Lung microvascular endothelial cell (primary cell): ENCODE measurements around the gene S100A8. TPM values are rescaled to one million over a fixed set of nuclear protein-coding genes. Genes with fewer than 3 reads are reported as not detected.
"Not testable (repeated sequence)": the region's sequence is repeated elsewhere in the genome, so short reads cannot be mapped to it uniquely, and the experiment has no call there.

Experiments
- DNase-seq, 2 donors: peaks; one replicate each; pipeline versions ENCODE4 v3.0.0 to v3.0.0-alpha.2; 2010; ENCODE audit warnings: low read depth in 2 of 2
- total RNA-seq: library from RNA; depleted of rRNA; stranded (reverse); fragments of >200 nt; gene quantifications from 2 replicates; pipeline ENCODE4 v1.2.1, GENCODE V29; 2014

The S100A8 gene
- total RNA-seq, 1 donor from 2014 or later = not detected

DNA sequence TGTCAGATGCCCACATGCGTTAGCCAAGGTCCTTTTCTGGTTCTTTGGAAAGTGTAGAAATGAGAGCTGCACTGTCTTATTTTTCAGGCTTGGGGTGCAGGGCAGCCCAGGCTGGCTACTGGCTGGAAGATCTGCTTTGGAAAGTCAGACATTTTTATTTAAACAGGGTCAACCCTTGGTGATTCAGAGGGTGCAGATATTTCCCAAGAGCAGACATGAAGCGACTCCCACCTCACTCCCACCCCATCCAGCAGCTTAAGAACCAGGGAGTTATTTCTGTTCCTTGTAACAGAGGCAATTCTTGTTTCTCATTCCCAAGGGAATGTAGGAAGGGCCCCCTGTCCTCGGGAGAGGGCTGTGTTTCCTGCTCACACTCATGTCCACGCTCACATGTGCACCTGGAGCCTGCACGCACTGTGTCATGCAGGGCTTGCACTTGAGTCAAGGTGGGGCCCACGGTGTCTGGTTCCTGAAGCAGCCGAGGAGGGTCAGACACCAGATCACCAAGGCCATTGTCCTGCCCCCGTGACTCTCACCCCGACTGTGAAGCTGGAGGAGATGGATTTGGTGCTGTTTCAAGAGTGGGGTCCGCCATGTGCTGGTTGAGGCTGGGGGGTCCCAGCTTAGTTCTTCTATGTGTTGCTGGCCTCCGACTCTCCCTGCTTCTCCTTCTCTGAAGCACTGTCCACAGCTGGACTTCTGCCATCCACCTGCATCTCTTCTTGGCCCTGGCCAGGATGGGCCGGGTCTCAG, 26.4 kb upstream of the S100A8 start:
- DNase-seq = no peak

DNA sequence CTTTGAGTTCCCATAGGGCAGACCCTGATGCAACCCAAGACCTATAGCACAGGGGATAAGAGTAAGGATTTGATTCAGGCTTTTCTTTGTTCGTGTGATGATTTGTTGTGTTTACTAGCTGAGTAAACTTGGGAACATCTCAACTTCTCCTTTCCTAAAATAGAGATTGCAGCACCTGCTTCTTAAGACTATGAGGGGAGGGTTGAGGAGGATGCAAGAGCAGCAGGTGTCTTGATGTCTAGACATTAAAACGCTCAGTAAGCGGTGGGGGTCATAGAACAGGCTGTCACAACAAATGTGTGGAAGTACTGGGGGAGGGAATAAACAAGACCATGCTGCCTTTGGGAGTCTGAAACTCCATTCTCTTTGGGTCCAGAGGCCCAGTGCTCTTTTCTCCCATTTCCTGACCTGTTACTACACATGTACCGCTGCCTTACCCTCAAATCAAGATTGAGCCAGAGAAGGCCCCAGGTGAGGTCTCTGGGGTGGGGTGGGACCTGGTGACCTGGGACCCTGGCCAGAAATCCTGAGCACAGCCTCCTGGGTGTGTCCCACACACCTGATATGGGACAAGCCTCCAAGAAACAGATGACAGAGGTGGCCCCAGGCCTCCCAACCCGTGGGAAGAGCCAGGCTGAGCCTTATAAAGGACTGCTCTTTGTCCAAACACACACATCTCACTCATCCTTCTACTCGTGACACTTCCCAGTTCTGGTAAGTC, 25.1 kb upstream of the S100A8 start, which contains the start of gene S100A7A:
Gene S100A7A, plus strand, starts transcription at position 671 of the 721 bp plus-strand sequence. CDS start 1,563 bp downstream, outside the sequence.
- DNase-seq = no peak

DNA sequence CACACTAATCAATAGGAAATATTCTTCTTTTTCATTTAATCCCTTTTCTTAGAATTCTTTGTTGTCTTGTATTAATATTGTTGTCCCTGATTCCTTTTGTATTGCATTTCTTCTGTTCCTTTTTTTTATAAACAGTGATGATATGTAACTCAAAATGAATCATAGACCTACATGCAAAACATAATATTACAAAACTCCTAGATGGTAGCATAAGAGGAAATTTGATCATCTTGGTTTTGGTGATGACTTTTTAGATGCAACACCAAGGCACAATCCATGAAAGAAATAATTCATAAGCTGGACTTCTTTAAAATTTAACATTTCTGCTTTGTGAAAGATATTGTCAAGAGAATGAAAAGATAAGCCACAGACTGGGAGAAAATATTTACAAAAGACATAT, 23.1 kb upstream of the S100A8 start:
- not testable (repeated sequence) for DNase-seq

DNA sequence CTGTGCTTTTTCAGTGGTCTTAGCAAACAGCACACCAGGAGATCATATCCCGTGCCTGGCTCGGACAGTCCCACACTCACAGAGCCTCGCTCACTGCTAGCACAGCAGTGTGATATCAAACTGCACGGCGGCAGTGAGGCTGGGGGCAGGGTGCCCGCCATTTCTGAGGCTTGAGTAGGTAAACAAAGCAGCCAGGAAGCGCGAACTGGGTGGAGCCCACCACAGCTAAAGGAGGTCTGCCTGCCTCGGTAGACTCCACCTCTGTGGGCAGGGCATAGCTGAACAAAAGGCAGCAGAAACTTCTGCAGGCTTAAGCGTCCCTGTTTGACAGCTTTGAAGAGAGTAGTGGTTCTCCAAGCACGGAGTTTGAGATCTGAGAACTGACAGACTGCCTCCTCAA, 16.4 kb upstream of the S100A8 start:
- not testable (repeated sequence) for DNase-seq

DNA sequence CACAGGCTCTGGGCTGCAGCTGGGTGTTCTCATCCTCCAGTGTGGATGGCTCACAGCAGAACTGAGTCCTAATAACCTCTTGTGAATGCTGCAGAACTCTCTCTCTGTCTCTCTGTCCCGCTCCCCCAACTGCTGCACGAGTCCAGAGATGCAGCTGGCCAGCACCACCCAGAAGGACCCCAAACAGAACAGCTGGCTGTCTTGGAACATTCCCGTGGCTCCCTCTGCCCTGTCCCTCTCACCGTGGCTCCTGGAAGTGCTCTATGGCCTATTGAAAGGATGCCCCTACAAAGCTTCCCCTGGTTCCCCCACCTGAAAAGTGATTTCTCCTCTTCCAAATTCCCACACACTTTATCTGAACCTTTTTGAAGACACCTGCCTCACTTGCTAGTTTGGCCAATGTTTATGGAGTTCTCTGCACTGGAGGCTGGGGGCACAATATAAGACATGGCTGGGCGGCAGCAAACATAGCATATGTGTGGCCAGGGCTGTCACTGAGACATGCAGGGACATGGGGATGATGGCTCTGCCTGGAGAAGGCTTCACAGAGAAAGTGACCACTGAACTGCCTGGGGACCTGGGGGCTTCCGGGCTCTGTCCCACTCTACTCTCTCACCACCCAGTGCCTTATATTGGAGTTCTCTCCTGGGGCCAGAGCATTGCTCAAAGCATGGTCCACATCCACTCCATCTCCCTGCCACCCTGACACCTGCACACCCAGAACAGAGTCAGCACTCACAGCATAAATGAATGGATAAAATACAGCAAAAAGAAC, 15.1 kb upstream of the S100A8 start:
- DNase-seq = not testable (repeated sequence)

DNA sequence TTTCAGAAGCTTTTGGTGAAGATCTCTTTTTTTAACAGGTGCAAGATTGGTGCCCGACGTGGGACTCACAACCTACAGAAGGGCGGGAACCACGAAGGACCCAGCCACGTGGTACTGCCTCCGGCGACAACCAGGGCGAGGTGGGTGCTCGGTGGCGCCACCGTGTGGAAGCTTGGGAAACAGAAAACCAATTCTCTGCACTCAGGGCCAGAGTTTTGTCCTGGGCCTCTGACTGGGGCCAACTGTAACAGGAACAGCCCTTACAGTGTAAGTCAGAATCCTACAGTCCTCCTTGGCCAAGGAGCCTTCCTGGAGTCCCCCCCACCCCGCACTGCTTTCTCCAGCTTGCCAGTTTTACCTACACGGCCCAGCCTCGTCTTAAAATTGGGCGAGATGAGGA, 13.9 kb upstream of the S100A8 start:
- peak; percentile 4 to 7 for DNase-seq

DNA sequence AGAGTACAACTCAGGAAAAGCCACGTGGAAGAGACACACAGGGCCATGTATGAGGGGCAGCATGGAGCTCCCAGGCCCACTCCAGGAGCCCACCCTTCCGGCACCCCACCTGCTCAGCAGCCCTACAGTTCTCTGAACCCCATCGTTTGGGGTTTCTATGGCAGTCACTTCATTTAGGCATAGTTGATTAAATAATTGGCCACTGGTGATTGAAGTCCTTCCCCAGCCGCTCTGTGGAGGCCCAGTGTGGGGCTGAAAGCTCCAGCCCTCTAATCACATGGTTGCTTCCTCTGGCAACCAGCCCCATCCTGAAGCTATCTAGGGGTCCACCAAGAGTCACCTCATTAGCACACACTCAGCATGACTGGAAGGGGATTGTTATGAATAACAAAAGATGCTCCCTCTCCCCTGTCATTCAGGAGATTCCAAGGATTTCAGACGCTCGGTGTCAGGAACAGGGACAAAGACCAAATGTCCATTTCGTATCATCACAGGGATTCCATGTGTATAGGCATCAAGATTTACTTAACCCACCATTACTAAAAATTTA, 13.3 kb upstream of the S100A8 start:
- DNase-seq = no peak

DNA sequence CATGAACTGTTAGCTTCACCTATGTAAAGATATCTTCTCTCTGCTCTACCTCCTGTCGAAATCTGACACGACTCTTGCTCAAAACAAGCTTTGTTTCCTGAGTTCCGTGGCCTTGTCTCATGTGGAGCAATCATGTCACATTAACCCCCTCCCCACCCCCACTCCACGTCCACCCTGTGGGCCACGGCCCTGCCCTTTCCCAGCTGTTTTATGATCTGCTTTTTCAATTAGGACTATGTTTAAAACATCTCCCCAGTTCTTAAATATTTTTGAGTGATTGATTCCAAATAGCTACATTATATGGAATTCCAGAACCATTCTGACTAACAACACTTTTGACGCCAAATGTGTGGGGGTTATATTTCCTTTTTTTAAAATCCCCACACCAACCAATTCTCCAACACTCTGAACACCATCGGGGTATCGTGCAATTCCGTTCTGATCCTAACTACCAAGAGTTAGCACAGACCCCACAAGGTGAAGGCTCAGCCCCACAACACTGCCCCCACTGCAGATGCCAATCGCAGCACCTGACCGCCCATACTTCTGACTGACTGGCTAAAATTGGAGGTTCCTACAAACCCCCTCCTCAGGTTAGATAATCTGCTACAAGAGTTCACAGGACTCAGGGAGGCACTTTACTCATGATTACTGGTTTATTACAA, 12.7 kb upstream of the S100A8 start:
- DNase-seq = no peak

DNA sequence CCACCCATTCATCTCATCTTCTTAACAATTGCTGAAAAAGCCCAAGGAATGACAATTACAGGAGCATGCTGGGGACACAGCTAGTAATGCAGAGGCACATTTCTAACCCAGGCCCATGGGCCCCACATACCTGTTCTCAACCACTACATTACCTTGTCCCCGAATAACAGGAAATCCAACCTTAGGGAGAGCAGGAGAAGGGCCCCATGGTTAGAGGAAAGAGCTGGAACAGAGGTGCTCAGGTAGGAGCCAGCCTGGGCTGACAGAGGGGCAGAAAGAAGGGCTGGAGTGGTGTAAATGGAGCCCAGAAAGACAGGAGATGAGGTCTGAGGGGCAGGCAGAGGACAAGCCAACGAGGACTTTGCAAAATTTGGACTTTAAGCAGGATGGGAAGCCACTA, 11.4 kb upstream of the S100A8 start:
- no peak for DNase-seq

DNA sequence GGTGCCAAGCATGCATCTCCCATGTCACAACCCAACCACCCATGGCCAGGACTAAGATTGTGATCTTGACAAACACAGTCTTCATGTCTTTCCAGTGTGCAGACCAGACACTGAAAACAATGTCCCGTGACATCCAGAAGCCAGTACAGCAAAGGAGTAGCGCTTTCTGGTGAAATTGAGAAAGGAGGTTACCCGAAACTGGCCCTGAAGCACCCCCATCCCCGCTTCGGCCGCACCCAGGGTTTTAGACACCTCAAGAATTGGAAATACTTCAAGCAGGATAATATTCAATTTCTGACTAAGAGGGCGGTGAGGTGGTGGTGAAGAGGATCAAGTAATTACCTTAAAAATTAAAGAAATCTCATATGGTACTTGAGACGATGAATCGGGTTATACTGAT, 10.6 kb upstream of the S100A8 start:
- no peak for DNase-seq

DNA sequence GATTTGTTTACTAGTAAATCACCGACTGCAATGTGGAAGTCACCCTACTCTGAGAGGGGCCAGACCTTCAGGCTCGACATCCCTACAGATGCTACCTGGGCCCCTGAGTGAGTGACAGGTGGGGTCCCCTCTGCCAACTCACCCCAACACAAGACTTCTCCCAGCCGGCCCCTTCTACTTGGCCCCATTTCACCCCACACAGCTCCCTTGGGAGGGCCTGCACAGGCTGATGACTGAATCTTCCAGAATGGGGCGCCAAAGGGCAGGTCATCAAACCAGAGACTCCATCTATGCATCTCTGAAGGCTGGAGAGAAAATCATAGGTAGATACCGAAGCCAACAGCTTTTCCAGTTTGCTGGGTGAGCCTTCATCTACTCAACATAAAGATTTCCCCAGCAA, 9.4 kb upstream of the S100A8 start:
- DNase-seq = no peak

DNA sequence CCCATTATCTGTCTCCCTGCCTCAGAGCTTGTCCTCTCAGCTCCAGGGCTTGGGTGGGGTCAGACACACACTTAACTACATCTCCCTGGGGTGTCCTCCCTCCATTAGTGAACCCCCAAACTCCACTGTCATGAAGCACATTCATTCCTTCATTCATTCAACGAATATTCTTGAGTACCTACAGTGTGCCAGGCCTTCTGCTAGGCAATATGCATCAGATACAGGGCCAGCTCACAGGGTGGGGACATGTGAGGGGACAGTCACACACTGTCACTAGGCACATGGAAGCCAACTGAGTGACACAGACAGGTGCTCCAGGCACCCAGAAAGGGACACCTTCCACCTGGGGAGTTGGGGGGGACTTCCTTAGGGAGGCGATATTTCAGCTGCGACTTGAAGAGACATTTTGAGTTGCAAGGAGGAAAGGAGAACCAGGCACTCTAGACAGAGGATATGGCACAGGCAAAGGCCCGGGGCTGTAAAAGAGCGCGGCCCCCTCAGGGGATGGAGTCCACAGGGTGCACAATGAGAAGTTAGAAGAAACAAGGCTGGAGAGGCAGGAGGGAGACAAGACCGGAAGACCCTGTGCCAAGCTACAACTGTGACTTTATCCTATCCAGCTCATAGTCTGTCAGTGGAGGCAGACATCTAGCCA, 8.7 kb upstream of the S100A8 start:
- no peak for DNase-seq

DNA sequence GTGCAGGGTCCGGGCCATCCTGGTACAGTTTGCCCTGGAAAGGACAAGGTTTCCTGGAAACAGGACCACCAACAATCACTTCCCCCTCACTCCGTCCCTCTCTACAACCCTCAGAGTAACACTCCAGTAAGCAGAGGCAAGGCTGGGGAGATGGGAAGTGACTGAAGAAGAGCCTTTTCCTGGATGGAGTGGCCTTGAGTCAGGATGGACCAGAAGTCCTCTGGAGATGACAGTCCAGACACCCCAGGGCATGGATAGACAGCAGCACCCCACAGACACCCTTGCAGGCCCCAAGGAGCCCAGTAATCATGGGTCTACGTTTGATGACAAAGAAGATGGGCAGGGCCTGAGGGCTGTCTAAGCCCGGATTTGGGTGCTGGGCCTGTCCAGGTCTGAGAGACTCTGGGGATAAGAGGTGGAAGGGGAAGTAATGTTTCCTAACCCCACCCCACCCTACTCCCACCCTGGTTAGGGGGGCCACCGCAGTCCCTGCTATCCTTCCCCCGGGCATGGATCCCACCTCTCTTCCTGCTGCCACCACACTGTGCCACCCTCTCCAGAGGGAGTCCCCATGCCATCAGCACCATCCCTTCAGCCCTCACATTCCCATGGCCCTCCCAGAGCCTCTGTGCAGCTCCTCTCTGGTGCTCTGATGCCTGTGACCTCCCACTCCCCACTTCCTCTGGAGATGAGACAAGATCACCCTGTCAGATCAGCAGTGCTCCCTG, 7.2 kb upstream of the S100A8 start:
- DNase-seq = no peak

DNA sequence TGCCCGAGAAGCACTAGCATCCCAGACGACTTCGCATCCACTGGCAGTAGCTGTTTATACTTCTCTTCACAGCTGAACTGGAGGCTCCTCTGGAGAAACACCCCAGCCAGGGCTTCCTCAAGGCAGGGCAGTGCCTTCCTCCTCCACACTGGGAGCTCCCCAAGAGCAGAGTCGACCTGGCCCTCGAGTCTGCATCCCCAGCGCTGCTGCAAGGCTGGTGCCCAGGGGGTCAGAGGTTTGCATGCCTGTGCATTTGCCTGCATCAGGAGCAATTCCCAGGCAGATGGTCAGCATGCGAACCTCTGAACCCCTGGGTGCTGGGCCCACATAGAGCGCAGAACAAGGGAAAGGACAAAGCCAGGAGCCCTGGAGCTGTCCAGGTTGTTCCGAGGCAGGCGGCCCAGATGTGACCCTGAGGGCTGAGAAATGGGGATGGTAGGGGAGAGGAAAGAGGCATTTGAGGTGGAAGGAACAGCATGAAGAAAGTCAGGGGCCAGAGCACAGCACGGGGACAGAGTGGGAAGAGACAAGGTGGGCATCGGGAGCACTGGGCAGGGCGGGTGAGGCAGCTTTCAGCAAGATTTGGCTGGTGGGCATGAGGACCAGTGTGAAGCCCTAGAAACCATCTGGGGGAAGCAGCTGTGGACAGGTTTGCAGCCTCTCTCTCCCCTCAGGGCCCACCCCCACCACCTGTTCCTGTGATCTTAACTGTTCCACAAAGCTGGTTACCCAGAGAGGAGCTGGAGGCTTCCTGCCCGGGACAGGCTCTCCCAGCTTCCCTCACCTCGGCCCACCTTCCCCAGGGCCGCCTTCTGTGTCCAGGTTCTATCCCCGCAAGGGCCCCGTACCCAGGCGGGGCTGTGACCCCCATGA, 6.4 kb upstream of the S100A8 start:
- no peak for DNase-seq

DNA sequence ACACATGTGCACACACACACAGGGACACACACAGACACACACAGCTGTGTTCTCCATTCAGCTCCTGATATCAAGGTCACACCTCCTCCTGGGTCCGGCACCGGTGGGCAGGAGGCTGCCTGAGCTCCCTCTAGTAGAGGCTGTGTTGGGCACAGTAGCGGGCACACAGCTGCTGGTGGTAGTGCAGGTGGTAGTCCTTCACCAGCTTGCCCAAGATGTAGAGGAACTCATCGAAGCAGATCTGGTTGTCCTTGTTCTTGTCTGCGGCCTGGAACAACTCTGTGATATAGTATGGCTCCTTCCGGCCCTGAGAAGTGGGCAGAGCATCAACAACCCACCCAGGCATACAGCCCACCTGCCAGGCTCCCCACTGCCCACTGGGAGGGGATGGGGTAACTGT, 5.6 kb upstream of the S100A8 start:
- no peak for DNase-seq

DNA sequence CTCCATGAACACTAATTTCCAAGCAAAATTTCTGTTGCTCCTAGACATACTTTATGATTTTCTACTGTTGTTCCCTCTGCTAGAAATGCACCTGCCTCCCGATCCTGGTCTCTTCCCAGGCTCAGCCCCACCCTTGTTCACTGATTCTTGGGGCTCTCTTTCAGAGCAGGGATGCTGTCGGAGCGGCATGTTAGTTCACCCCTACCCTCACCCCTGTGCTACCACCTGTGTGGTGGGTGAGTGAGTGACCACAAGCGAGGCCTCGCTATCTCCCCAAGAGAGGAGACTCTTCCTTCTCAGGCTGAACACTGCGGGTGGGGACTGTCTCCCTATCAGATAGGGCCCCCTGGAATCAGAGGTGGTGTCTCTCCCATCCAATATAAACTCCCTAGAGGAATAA, 4.9 kb upstream of the S100A8 start:
- DNase-seq = no peak

DNA sequence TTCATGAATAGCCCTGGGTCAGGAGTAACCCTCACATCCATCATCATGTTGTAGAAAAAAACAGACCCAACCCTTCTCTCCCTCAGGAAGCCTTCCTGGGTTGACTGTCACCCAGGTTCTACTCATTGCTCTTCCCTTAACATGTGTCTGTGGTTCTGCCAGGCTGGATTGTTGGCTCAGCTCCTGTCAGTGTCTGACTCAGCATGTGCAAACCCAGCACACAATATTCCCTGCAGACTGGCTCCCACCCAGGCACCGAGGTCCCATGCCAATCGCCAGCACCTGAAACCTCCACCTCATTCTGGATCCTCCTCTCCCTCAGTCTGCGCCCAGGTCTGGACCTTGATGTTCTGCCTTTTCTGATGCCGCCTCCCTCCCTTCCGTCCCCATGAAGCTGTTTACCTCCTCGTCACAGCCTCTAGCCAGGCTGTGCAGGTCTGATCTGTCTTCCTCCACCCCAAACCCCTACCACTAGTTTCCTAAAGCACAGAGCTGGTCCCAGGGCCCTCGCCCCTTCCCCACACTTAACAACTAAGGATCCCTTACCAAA, 4.3 kb upstream of the S100A8 start:
- no peak for DNase-seq

DNA sequence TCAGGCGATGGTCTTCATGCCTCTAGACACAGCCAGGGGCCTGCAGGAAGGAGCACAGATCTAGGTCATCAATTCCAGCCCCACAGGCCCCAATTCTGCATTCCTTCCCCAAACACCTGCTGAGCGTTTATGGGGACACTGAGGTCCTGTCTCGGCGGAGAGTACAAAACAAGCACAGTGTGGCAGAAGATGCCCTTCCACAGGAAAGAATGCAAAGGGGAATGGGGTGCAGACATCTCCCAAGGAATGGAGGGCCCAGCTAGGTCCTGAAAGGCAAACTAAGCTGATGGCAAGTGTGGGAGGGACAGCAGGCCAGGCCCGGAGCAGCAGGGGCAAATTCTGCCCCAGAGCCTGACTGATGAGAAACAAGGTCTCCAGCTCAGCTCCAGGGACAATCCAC, 3.5 kb upstream of the S100A8 start:
- DNase-seq = no peak

DNA sequence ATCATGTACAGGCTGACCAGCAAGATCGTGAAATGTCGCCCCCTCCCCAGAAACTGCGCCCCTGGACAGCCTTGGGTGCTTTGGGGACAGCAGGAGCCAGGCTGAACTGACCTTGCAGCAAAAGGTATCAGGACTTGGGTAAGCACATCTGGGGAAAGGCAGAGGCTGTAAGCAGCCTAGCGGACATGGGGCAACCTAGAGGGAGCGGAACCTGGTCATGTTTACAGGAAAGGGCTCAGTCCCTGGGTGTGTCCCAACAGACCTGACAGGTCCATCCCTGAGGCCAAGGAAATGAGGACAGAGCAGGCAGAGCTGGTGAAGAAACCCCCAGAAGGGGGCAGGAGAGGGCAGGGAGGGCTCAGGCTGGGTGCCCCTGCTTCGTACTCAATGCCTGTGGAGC, 3.1 kb upstream of the S100A8 start:
- no peak for DNase-seq
